ENCODE results near the gene SUGCT. TPM values are rescaled to one million over a fixed set of nuclear protein-coding genes. Genes with fewer than 3 reads are reported as not detected.
"Not testable (repeated sequence)": the region's sequence is repeated elsewhere in the genome, so short reads cannot be mapped to it uniquely, and the experiment has no call there.

Gene SUGCT
- 0.34 TPM in 1 of 2 replicates, not detected in the other for total RNA-seq

- intact Hi-C loops (cut with micrococcal nuclease) = loop anchor here (1.0 to 10.0 kb wide), 6 partner anchors 185 to 1710 kb away; partner anchors contain the start of genes RALA and YAE1
Measured at GRCh38 chr7:40134428-40135316, at the start of gene SUGCT, which contains the start of gene MPLKIP. SUGCT (plus strand) TSS chr7:40135005. MPLKIP (minus strand) TSS chr7:40134622; CDS start chr7:40134567, 55 bp downstream.

- intact Hi-C loops (cut with micrococcal nuclease) = no loop called here
Measured at GRCh38 chr7:40092182-40092581, 42.6 kb upstream of the SUGCT start.

GRCh38 chr7:40093631-40094350 lies 41.0 kb upstream of the SUGCT start:
- intact Hi-C loops (cut with micrococcal nuclease) = no loop called here

- intact Hi-C loops (cut with micrococcal nuclease) = no loop called here
Measured at GRCh38 chr7:40095230-40095629, 39.6 kb upstream of the SUGCT start.

GRCh38 chr7:40095695-40096327 lies 39.0 kb upstream of the SUGCT start:
- intact Hi-C loops (cut with micrococcal nuclease) = no loop called here

GRCh38 chr7:40097728-40098127 lies 37.1 kb upstream of the SUGCT start:
- intact Hi-C loops (cut with micrococcal nuclease) = no loop called here

- intact Hi-C loops (cut with micrococcal nuclease) = no loop called here
Measured at GRCh38 chr7:40098810-40099209, 36.0 kb upstream of the SUGCT start.

GRCh38 chr7:40099837-40100236 lies 35.0 kb upstream of the SUGCT start:
- intact Hi-C loops (cut with micrococcal nuclease) = no loop called here

- intact Hi-C loops (cut with micrococcal nuclease) = no loop called here
Measured at GRCh38 chr7:40101201-40101600, 33.6 kb upstream of the SUGCT start.

- intact Hi-C loops (cut with micrococcal nuclease) = no loop called here
Measured at GRCh38 chr7:40102897-40103296, 31.9 kb upstream of the SUGCT start.

- intact Hi-C loops (cut with micrococcal nuclease) = no loop called here
Measured at GRCh38 chr7:40105879-40106473, 28.8 kb upstream of the SUGCT start.

- intact Hi-C loops (cut with micrococcal nuclease) = no loop called here
Measured at GRCh38 chr7:40115936-40116335, 18.9 kb upstream of the SUGCT start.

- intact Hi-C loops (cut with micrococcal nuclease) = not testable (repeated sequence)
Measured at GRCh38 chr7:40117199-40117598, 17.6 kb upstream of the SUGCT start.

- intact Hi-C loops (cut with micrococcal nuclease) = not testable (repeated sequence)
Measured at GRCh38 chr7:40118201-40118600, 16.6 kb upstream of the SUGCT start.

- intact Hi-C loops (cut with micrococcal nuclease) = no loop called here
Measured at GRCh38 chr7:40120020-40120419, 14.8 kb upstream of the SUGCT start.

GRCh38 chr7:40122100-40122939 lies 12.5 kb upstream of the SUGCT start:
- intact Hi-C loops (cut with micrococcal nuclease) = not testable (repeated sequence)

GRCh38 chr7:40122940-40123254 lies 11.9 kb upstream of the SUGCT start:
- intact Hi-C loops (cut with micrococcal nuclease) = no loop called here

- intact Hi-C loops (cut with micrococcal nuclease) = loop anchor here (1.0 to 10.0 kb wide), 6 partner anchors 184 to 1709 kb away; partner anchors contain the start of genes RALA and YAE1
Measured at GRCh38 chr7:40133561-40134427, 1.0 kb upstream of the SUGCT start.

GRCh38 chr7:40135317-40135610 lies 459 bp downstream of the SUGCT start:
- intact Hi-C loops (cut with micrococcal nuclease) = loop anchor here (10.0 kb wide), 4 partner anchors 240 to 1710 kb away; partner anchors contain the start of genes RALA and YAE1

- intact Hi-C loops (cut with micrococcal nuclease) = loop anchor here (10.0 kb wide), 4 partner anchors 243 to 1713 kb away; partner anchors contain the start of genes RALA and YAE1
Measured at GRCh38 chr7:40137563-40137962, 2.8 kb downstream of the SUGCT start.
